ENCODE results near the gene DCAF8L1. TPM values are rescaled to one million over a fixed set of nuclear protein-coding genes. Genes with fewer than 3 reads are reported as not detected.
A peak's percentile ranks its signal among the peaks of the same experiment; 100 is the strongest.
"Not testable (repeated sequence)": the region's sequence is repeated elsewhere in the genome, so short reads cannot be mapped to it uniquely, and the experiment has no call there.

Gene DCAF8L1
- total RNA-seq, 1 experiment from 2014 or later: not detected

DNA sequence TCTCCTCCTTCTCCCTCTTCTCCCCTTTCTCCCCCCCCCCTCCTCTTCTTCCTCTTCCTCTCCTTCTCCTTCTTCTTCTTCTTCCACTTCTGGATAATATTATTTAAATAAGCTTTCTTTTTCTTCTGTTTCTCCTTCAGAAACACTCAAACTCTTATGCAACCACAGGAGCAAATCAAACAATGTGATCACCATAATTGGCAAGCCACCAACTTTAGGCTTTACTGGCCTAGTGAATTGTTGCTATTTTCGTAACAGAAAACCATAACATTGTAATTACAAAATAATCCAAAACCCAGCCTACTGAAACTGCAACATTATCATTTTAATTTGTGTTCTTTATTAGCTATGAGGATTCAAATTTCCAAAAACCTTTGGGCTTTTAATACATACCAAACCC is 14.3 kb downstream of the DCAF8L1 start:
- TF ChIP-seq, protein P1, sequence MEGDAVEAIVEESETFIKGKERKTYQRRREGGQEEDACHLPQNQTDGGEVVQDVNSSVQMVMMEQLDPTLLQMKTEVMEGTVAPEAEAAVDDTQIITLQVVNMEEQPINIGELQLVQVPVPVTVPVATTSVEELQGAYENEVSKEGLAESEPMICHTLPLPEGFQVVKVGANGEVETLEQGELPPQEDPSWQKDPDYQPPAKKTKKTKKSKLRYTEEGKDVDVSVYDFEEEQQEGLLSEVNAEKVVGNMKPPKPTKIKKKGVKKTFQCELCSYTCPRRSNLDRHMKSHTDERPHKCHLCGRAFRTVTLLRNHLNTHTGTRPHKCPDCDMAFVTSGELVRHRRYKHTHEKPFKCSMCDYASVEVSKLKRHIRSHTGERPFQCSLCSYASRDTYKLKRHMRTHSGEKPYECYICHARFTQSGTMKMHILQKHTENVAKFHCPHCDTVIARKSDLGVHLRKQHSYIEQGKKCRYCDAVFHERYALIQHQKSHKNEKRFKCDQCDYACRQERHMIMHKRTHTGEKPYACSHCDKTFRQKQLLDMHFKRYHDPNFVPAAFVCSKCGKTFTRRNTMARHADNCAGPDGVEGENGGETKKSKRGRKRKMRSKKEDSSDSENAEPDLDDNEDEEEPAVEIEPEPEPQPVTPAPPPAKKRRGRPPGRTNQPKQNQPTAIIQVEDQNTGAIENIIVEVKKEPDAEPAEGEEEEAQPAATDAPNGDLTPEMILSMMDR (IDR thresholded peaks at IDR 0.05; ENCODE audit: unreplicated experiment): no peak
- intact Hi-C loops (cut with micrococcal nuclease; ENCODE audit: unreplicated experiment): loop anchor here (5.0 to 10.0 kb wide), 3 partner anchors 140 to 438 kb away; no protein-coding TSS in a partner anchor
- BruUV-seq (replicated peaks): no TSS peak
- Mint-ChIP-seq H3K27me3 (ENCODE audit: unreplicated experiment) (no peaks in the 10 kb centered on the region), H3K9me3 (ENCODE audit: low read depth, unreplicated experiment) (no peaks in the 10 kb centered on the region), H3K4me1 (ENCODE audit: low read depth, unreplicated experiment) (peaks cover 37% of the 10 kb centered on the region), H3K4me3 (ENCODE audit: low read depth, unreplicated experiment) (no peak overlapping the region), H3K27ac (ENCODE audit: unreplicated experiment) (peak overlapping the region; percentile 99), H3K36me3 (ENCODE audit: insufficient read depth, unreplicated experiment) (peaks cover 13% of the 10 kb centered on the region)
- DNase-seq: peak; percentile 24
- CTCF ChIA-PET: interaction anchor here (0.6 to 1.1 kb wide), 3 partner anchors 9 to 250 kb away, joined by 3 to 5 read pairs (median 3); no protein-coding TSS in a partner anchor

DNA sequence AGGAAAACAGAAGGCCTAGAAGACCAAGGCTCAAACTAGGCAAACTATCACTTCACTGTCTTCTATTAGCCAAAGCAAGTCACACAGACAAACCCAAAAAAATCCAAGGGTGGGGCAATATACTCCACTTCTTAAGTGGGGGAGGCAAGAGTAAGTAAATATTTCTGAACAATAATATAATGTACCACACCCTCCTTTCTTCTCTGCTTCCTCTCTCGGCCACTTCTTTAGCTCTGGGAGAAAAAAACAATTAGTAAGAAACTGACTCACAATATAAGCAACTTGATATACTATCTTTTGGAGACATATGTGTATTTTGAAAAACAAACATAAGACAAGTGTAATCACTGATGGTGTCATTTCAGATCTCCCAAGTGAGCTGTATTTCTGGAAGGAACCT is 14.8 kb downstream of the DCAF8L1 start:
- Mint-ChIP-seq H3K27ac (ENCODE audit: unreplicated experiment) (peak overlapping the region; percentile 99), H3K9me3 (ENCODE audit: low read depth, unreplicated experiment) (no peaks in the 10 kb centered on the region), H3K36me3 (ENCODE audit: insufficient read depth, unreplicated experiment) (peaks cover 13% of the 10 kb centered on the region), H3K4me1 (ENCODE audit: low read depth, unreplicated experiment) (peaks cover 37% of the 10 kb centered on the region), H3K4me3 (ENCODE audit: low read depth, unreplicated experiment) (no peak overlapping the region), H3K27me3 (ENCODE audit: unreplicated experiment) (no peaks in the 10 kb centered on the region)
- BruUV-seq (replicated peaks): no TSS peak
- TF ChIP-seq, protein P1 (IDR thresholded peaks at IDR 0.05; ENCODE audit: unreplicated experiment): no peak
- intact Hi-C loops (cut with micrococcal nuclease; ENCODE audit: unreplicated experiment): loop anchor here (5.0 to 10.0 kb wide), 3 partner anchors 141 to 438 kb away; no protein-coding TSS in a partner anchor
- CTCF ChIA-PET: interaction anchor here (0.6 to 1.1 kb wide), 2 partner anchors 9 to 31 kb away, joined by 3 to 5 read pairs; no protein-coding TSS in a partner anchor
- DNase-seq: no peak

DNA sequence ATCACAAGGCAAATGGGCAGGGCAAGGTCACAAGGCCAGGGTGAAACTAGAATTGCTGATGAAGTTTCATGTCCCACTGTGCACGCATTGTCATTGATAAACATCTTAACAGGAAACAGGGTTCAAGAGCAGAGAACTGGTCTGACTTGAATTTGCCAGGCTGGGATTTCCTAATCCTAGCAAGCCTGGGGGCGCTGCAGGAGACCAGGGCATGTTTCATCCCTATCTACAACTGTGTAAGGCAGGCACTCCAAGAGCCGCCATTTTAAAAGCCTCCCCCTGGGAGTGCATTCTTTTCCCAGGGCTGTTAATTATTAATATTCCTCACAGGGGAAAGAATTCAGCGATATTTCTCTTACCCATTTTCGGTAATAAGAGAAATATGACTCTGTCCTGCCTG is 15.9 kb downstream of the DCAF8L1 start:
- BruUV-seq (replicated peaks); CTCF ChIA-PET: not testable (repeated sequence)

DNA sequence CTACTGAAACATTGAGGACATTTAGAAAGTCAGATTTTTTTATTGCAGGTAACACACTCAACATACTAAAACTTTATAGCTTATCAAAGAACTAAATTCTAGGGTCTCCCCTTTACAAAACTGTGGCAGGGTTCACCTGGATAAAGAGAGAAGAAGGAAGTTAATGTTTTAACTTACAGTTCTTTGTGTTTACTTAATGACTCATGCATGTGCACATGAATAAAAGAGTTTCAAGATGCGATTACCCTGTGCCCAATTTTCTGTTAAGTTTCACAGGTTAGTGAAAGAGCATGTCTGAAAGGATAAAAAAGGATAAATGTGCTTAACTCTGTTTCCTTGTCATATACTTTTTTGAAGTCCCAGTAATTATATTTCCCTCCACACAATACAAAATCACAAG is 16.8 kb downstream of the DCAF8L1 start:
- peak overlapping the region; percentile 52 for H3K4me3 Mint-ChIP-seq (ENCODE audit: low read depth, unreplicated experiment)
- no TSS peak for BruUV-seq (replicated peaks)
- H3K9me3 Mint-ChIP-seq (ENCODE audit: low read depth, unreplicated experiment): no peaks in the 10 kb centered on the region
- no peak for DNase-seq
- peak overlapping the region; percentile 99 for H3K27ac Mint-ChIP-seq (ENCODE audit: unreplicated experiment)
- TF ChIP-seq, protein P1 (IDR thresholded peaks at IDR 0.05; ENCODE audit: unreplicated experiment): no peak
- intact Hi-C loops (cut with micrococcal nuclease; ENCODE audit: unreplicated experiment): loop anchor here (10.0 kb wide), 2 partner anchors 240 to 440 kb away; no protein-coding TSS in a partner anchor
- no peaks in the 10 kb centered on the region for H3K27me3 Mint-ChIP-seq (ENCODE audit: unreplicated experiment)
- H3K4me1 Mint-ChIP-seq (ENCODE audit: low read depth, unreplicated experiment): peaks cover 37% of the 10 kb centered on the region
- CTCF ChIA-PET: no interaction called here
- peaks cover 13% of the 10 kb centered on the region for H3K36me3 Mint-ChIP-seq (ENCODE audit: insufficient read depth, unreplicated experiment)

More for the DNA sequence above, 15.9 kb downstream of the DCAF8L1 start:
- Mint-ChIP-seq H3K27ac (ENCODE audit: unreplicated experiment) (peak overlapping the region; percentile 99), H3K4me3 (ENCODE audit: low read depth, unreplicated experiment) (peak overlapping the region; percentile 52), H3K4me1 (ENCODE audit: low read depth, unreplicated experiment) (peaks cover 37% of the 10 kb centered on the region), H3K36me3 (ENCODE audit: insufficient read depth, unreplicated experiment) (peaks cover 13% of the 10 kb centered on the region)
- DNase-seq: peak; percentile 61
- not testable (repeated sequence) for H3K9me3 Mint-ChIP-seq (ENCODE audit: low read depth, unreplicated experiment); H3K27me3 Mint-ChIP-seq (ENCODE audit: unreplicated experiment)
- intact Hi-C loops (cut with micrococcal nuclease; ENCODE audit: unreplicated experiment): loop anchor here (5.0 to 10.0 kb wide), 3 partner anchors 142 to 439 kb away; no protein-coding TSS in a partner anchor

DNA sequence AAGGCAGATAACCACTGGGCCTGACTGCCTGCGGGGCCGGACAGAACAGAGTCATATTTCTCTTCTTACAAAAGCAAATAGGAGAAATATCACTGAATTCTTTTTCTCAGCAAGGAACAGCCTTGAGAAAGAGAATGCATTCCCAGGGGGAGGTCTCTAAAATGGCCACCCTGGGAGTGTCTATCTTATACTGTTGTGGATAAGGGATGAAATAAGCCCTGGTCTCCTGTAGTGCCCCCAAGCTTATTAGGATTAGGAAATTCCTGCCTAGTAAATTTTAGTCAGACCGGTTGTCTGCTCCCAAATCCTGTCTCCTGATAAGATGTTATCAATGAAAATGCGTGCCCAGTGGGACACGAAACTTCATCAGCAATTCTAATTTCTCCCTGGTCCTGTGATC is 20.8 kb downstream of the DCAF8L1 start:
- DNase-seq; BruUV-seq (replicated peaks); H3K27me3 Mint-ChIP-seq (ENCODE audit: unreplicated experiment); H3K4me3 Mint-ChIP-seq (ENCODE audit: low read depth, unreplicated experiment); CTCF ChIA-PET; H3K27ac Mint-ChIP-seq (ENCODE audit: unreplicated experiment); H3K9me3 Mint-ChIP-seq (ENCODE audit: low read depth, unreplicated experiment): not testable (repeated sequence)
- H3K36me3 Mint-ChIP-seq (ENCODE audit: insufficient read depth, unreplicated experiment): peaks cover 12% of the 10 kb centered on the region
- H3K4me1 Mint-ChIP-seq (ENCODE audit: low read depth, unreplicated experiment): peaks cover 18% of the 10 kb centered on the region
- intact Hi-C loops (cut with micrococcal nuclease; ENCODE audit: unreplicated experiment): loop anchor here (10.0 kb wide), 2 partner anchors 244 to 444 kb away; no protein-coding TSS in a partner anchor
